Measurements from ENCODE around the gene PIGN.

PIGN gene

GRCh38 chr18:62186774-62187542, at the start of gene PIGN, which contains the start of gene RELCH:
Gene PIGN (minus strand): TSS chr18:62187056. CDS start chr18:62161353, 25,703 bp downstream.
Gene RELCH (plus strand): TSS chr18:62187255. CDS start chr18:62187506, 251 bp downstream.
- Histone ChIP-seq H3K4me2 (ENCODE audit: low read length) (peak within 1 kb of the TSS; percentile 98), H4K20me1 (ENCODE audit: insufficient read depth, low read length) (peaks cover 36% of the 10 kb centered on the region), H3K9ac (ENCODE audit: low read length) (peak within 1 kb of the TSS; percentile 80), H3K79me2 (ENCODE audit: low read length) (peaks cover 58% of the 10 kb centered on the region), H2AFZ (ENCODE audit: low read depth, low read length) (peak within 1 kb of the TSS; percentile 90), H3K27ac (ENCODE audit: low read length) (peak within 1 kb of the TSS; percentile 40), H3K4me1 (ENCODE audit: low read length) (peaks cover 26% of the 10 kb centered on the region), H3K36me3 (replicated peaks; ENCODE audit: low read depth, low read length) (peaks cover 6% of the 10 kb centered on the region), H3K27me3 (ENCODE audit: low read depth, low read length) (no peaks in the 10 kb centered on the region), H3K9me3 (ENCODE audit: insufficient read depth, low read length) (no peaks in the 10 kb centered on the region), H3K4me3 (ENCODE audit: low read length) (peak within 1 kb of the TSS; percentile 83)
- TF ChIP-seq EZH2phosphoT487 (IDR thresholded peaks at IDR 0.05; ENCODE audit: low read depth) (no peak), CTCF (IDR thresholded peaks at IDR 0.05; ENCODE audit: low read depth, low read length) (no peak)

GRCh38 chr18:62236252-62236651, 49.4 kb upstream of the PIGN start:
- Histone ChIP-seq H3K4me3 (ENCODE audit: low read length) (no peak overlapping the region), H4K20me1 (ENCODE audit: insufficient read depth, low read length) (no peaks in the 10 kb centered on the region), H3K9ac (ENCODE audit: low read length) (no peak overlapping the region), H3K79me2 (ENCODE audit: low read length) (no peaks in the 10 kb centered on the region), H3K4me2 (ENCODE audit: low read length) (no peak overlapping the region; the same call in 1 of the 2 replicates), H3K27ac (ENCODE audit: low read length) (no peak overlapping the region), H3K36me3 (replicated peaks; ENCODE audit: low read depth, low read length) (peaks cover 13% of the 10 kb centered on the region), H3K27me3 (ENCODE audit: low read depth, low read length) (no peaks in the 10 kb centered on the region), H2AFZ (ENCODE audit: low read depth, low read length) (no peak overlapping the region), H3K4me1 (ENCODE audit: low read length) (peaks cover 6% of the 10 kb centered on the region; the same call in 1 of the 2 replicates), H3K9me3 (ENCODE audit: insufficient read depth, low read length) (no peaks in the 10 kb centered on the region; the same call in 1 of the 2 replicates)
- TF ChIP-seq CTCF (IDR thresholded peaks at IDR 0.05; ENCODE audit: low read depth, low read length) (no peak), EZH2phosphoT487 (IDR thresholded peaks at IDR 0.05; ENCODE audit: low read depth) (no peak)

GRCh38 chr18:62226047-62226446, 39.2 kb upstream of the PIGN start:
- H3K4me3 ChIP-seq (ENCODE audit: low read length) = no peak overlapping the region
- H3K79me2 ChIP-seq (ENCODE audit: low read length) = no peaks in the 10 kb centered on the region
- H3K27ac ChIP-seq (ENCODE audit: low read length) = no peak overlapping the region
- H3K4me2 ChIP-seq (ENCODE audit: low read length) = no peak overlapping the region
- no peaks in the 10 kb centered on the region for H3K4me1 ChIP-seq (ENCODE audit: low read length)
- TF ChIP-seq EZH2phosphoT487 (IDR thresholded peaks at IDR 0.05; ENCODE audit: low read depth) = no peak
- TF ChIP-seq CTCF (IDR thresholded peaks at IDR 0.05; ENCODE audit: low read depth, low read length) = no peak
- peaks cover 40% of the 10 kb centered on the region for H3K36me3 ChIP-seq (replicated peaks; ENCODE audit: low read depth, low read length)
- H4K20me1 ChIP-seq (ENCODE audit: insufficient read depth, low read length) = no peaks in the 10 kb centered on the region
- H3K27me3 ChIP-seq (ENCODE audit: low read depth, low read length) = no peaks in the 10 kb centered on the region
- no peak overlapping the region for H2AFZ ChIP-seq (ENCODE audit: low read depth, low read length)
- H3K9ac ChIP-seq (ENCODE audit: low read length) = no peak overlapping the region
- peaks cover 6% of the 10 kb centered on the region; the same call in 1 of the 2 replicates for H3K9me3 ChIP-seq (ENCODE audit: insufficient read depth, low read length)

GRCh38 chr18:62224229-62224628, 37.4 kb upstream of the PIGN start:
- Histone ChIP-seq H3K4me2 (ENCODE audit: low read length) (no peak overlapping the region), H3K9ac (ENCODE audit: low read length) (no peak overlapping the region), H3K79me2 (ENCODE audit: low read length) (no peaks in the 10 kb centered on the region), H2AFZ (ENCODE audit: low read depth, low read length) (no peak overlapping the region), H3K4me3 (ENCODE audit: low read length) (no peak overlapping the region), H3K27me3 (ENCODE audit: low read depth, low read length) (no peaks in the 10 kb centered on the region), H3K36me3 (replicated peaks; ENCODE audit: low read depth, low read length) (peaks cover 33% of the 10 kb centered on the region), H4K20me1 (ENCODE audit: insufficient read depth, low read length) (no peaks in the 10 kb centered on the region), H3K4me1 (ENCODE audit: low read length) (no peaks in the 10 kb centered on the region), H3K9me3 (ENCODE audit: insufficient read depth, low read length) (peaks cover 6% of the 10 kb centered on the region; the same call in 1 of the 2 replicates), H3K27ac (ENCODE audit: low read length) (no peak overlapping the region)
- TF ChIP-seq CTCF (IDR thresholded peaks at IDR 0.05; ENCODE audit: low read depth, low read length) (no peak), EZH2phosphoT487 (IDR thresholded peaks at IDR 0.05; ENCODE audit: low read depth) (no peak)
